HepG2 (cell line): ENCODE data around the gene GRIK4.

Experiments used
- HOXA9 ChIP-seq: sonication (generic); formaldehyde crosslinking; IDR thresholded peaks from 2 replicates; pipeline ENCODE4 v1.8.1; 2022; ENCODE audit warnings: missing genetic modification reagents, mild to moderate bottlenecking, moderate library complexity, borderline replicate concordance
- RFXAP ChIP-seq: sonication (generic); formaldehyde crosslinking; IDR thresholded peaks from 2 replicates; pipeline ENCODE4 v1.4.0; 2020; ENCODE audit warnings: missing genetic modification reagents, borderline replicate concordance
- ZNF558 ChIP-seq: sonication (generic); formaldehyde crosslinking; IDR thresholded peaks from 2 replicates; pipeline ENCODE4 v1.9.0; 2022; ENCODE audit warnings: mild to moderate bottlenecking, missing genetic modification reagents, borderline replicate concordance
- ZSCAN29 ChIP-seq: sonication (generic); formaldehyde crosslinking; conservative IDR thresholded peaks from 2 replicates; pipeline ENCODE4 v1.4.0; 2020; ENCODE audit warnings: mild to moderate bottlenecking, missing genetic modification reagents
- TF ChIP-seq, protein P1 (sequence below): IDR thresholded peaks from 2 replicates; pipeline ENCODE4 v1.6.1; 2016; ENCODE audit warnings: control low read depth

DNA sequence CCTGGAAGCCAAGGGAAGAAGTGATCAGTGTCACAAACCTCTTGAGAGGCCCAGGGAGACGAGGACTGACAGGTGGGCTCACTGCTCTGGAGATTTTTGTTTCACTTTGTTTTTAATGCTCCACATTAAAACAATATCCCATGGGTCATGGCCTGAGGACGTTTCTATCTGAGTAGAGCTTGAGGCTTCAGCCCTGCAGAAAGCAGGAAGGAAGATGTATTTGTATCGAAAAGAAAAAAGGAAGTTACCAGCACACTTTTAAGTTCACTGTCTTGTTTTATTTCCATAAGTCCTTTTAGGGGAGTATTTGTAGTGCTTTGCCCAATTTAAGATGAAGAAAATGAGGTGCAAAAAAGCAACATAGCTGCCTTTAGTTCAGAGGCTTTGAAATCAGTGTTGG is 191.1 kb downstream of the GRIK4 start:
- TF ChIP-seq ZNF558 (CRISPR knock-in tag) (no peak), RFXAP (no peak), ZSCAN29 (CRISPR knock-in tag) (no peak), HOXA9 (CRISPR knock-in tag) (no peak)
- TF ChIP-seq, protein P1, sequence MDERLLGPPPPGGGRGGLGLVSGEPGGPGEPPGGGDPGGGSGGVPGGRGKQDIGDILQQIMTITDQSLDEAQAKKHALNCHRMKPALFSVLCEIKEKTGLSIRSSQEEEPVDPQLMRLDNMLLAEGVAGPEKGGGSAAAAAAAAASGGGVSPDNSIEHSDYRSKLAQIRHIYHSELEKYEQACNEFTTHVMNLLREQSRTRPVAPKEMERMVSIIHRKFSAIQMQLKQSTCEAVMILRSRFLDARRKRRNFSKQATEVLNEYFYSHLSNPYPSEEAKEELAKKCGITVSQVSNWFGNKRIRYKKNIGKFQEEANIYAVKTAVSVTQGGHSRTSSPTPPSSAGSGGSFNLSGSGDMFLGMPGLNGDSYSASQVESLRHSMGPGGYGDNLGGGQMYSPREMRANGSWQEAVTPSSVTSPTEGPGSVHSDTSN (CRISPR knock-in tag): no peak
